GM18526 (cell line): Measurements from ENCODE around the gene EFCAB7.

ENCODE experiments used
- POLR2A ChIP-seq: IDR thresholded peaks from 3 replicates; pipeline ENCODE4 v1.6.1; 2011; ENCODE audit not compliant: insufficient read length; ENCODE audit errors: extremely low read depth

The EFCAB7 gene

GRCh38 chr1:63534406-63534805 is 11.1 kb downstream of the EFCAB7 start:
- TF ChIP-seq POLR2A, result no peak

GRCh38 chr1:63537006-63537405 is 13.7 kb downstream of the EFCAB7 start:
- TF ChIP-seq POLR2A, result no peak

GRCh38 chr1:63537940-63538339 is 14.6 kb downstream of the EFCAB7 start:
- no peak for TF ChIP-seq POLR2A

GRCh38 chr1:63545780-63546179 is 22.5 kb downstream of the EFCAB7 start:
- no peak for TF ChIP-seq POLR2A

GRCh38 chr1:63547621-63548294 is 24.4 kb downstream of the EFCAB7 start:
- TF ChIP-seq POLR2A, result no peak

- no peak for TF ChIP-seq POLR2A
These were observed 25.0 kb downstream of the EFCAB7 start for GRCh38 chr1:63548303-63548702.

- no peak for TF ChIP-seq POLR2A
These were observed 25.6 kb downstream of the EFCAB7 start for GRCh38 chr1:63548877-63549276.

- no peak for TF ChIP-seq POLR2A
These were observed 32.2 kb downstream of the EFCAB7 start for GRCh38 chr1:63555480-63555879.

- TF ChIP-seq POLR2A, result no peak
These were observed 34.2 kb downstream of the EFCAB7 start for GRCh38 chr1:63557365-63557987.

GRCh38 chr1:63559357-63559756 is 36.0 kb downstream of the EFCAB7 start:
- no peak for TF ChIP-seq POLR2A

GRCh38 chr1:63563745-63564144 is 40.4 kb downstream of the EFCAB7 start:
- TF ChIP-seq POLR2A, result no peak

- no peak for TF ChIP-seq POLR2A
These were observed 45.7 kb downstream of the EFCAB7 start for GRCh38 chr1:63569068-63569467.

GRCh38 chr1:63569640-63570316 is 46.5 kb downstream of the EFCAB7 start:
- TF ChIP-seq POLR2A, result no peak

GRCh38 chr1:63575340-63575826 is 52.1 kb downstream of the EFCAB7 start:
- TF ChIP-seq POLR2A, result no peak

GRCh38 chr1:63590166-63590560 is 66.8 kb downstream of the EFCAB7 start:
- TF ChIP-seq POLR2A, result no peak
